ENCODE data around the gene CNOT2. TPM values are rescaled to one million over a fixed set of nuclear protein-coding genes. Genes with fewer than 3 reads are reported as not detected.
A peak's percentile ranks its signal among the peaks of the same experiment; 100 is the strongest.

CNOT2 gene
- total RNA-seq, 1 experiment from 2014 or later, result 73.7 TPM

GRCh38 chr12:70365648-70366518 lies 122.7 kb downstream of the CNOT2 start, which contains the start of gene KCNMB4:
KCNMB4 (plus strand) TSS chr12:70366290; CDS start chr12:70366735, 445 bp downstream.
- no peaks in the 10 kb centered on the region for H3F3A ChIP-seq (ENCODE audit: low read length, unreplicated experiment)
- POLR2A ChIA-PET (ENCODE audit: unreplicated experiment), result interaction anchor here (0.7 kb wide), 1 partner anchor 9 kb away, joined by 3 read pairs; no protein-coding TSS in a partner anchor
- no peaks in the 10 kb centered on the region for H3K9me3 ChIP-seq (ENCODE audit: low read length)
- TF ChIP-seq EZH2phosphoT487 (IDR thresholded peaks at IDR 0.05; ENCODE audit: borderline replicate concordance, low read length), result no peak
- no peak for TF ChIP-seq CTCF (conservative IDR thresholded peaks at IDR 0.05; ENCODE audit: low read depth, low read length)
- no peak for TF ChIP-seq EZH2 (IDR thresholded peaks at IDR 0.05; ENCODE audit: low read length, unreplicated experiment)
- no peaks in the 10 kb centered on the region for H3K36me3 ChIP-seq (ENCODE audit: low read depth, low read length)
- H3K9me2 ChIP-seq (replicated peaks; ENCODE audit: low read length), result no peaks in the 10 kb centered on the region
- H3K9ac ChIP-seq (ENCODE audit: low read length), result peak within 1 kb of the TSS; percentile 11; the same call in 1 of the 2 replicates
- no peak within 1 kb of the TSS for H3K27ac ChIP-seq (ENCODE audit: low read length)
- H3K79me2 ChIP-seq (ENCODE audit: low read length), result no peaks in the 10 kb centered on the region
- intact Hi-C loops (cut with micrococcal nuclease), result loop anchor here (5.0 to 10.0 kb wide), 4 partner anchors 124 to 461 kb away; partner anchors contain the start of gene CNOT2
- H2AFZ ChIP-seq (ENCODE audit: low read length), result peak within 1 kb of the TSS; percentile 86
- peaks cover 20% of the 10 kb centered on the region for H3K4me1 ChIP-seq (ENCODE audit: insufficient read depth, low read length)
- BruUV-seq (replicated peaks), result no TSS peak
- CTCF ChIA-PET, result no interaction called here
- H3K27me3 ChIP-seq (ENCODE audit: low read length), result no peaks in the 10 kb centered on the region
- H4K20me1 ChIP-seq (ENCODE audit: low read length), result no peaks in the 10 kb centered on the region
- H3K4me2 ChIP-seq (ENCODE audit: low read length), result peak within 1 kb of the TSS; percentile 90
- ATAC-seq (peak; percentile 76), DNase-seq (peak; percentile 74)
- H3K4me3 ChIP-seq (ENCODE audit: low read length), result peak within 1 kb of the TSS; percentile 79

- Histone ChIP-seq H3K9me3 (ENCODE audit: low read length) (no peaks in the 10 kb centered on the region), H3F3A (ENCODE audit: low read length, unreplicated experiment) (no peaks in the 10 kb centered on the region), H3K9ac (ENCODE audit: low read length) (no peak overlapping the region), H3K36me3 (ENCODE audit: low read depth, low read length) (no peaks in the 10 kb centered on the region), H3K9me2 (replicated peaks; ENCODE audit: low read length) (no peaks in the 10 kb centered on the region), H3K4me3 (ENCODE audit: low read length) (peak overlapping the region; percentile 79), H3K27ac (ENCODE audit: low read length) (no peak overlapping the region), H3K4me1 (ENCODE audit: insufficient read depth, low read length) (peaks cover 20% of the 10 kb centered on the region), H3K79me2 (ENCODE audit: low read length) (no peaks in the 10 kb centered on the region), H2AFZ (ENCODE audit: low read length) (peak overlapping the region; percentile 86), H4K20me1 (ENCODE audit: low read length) (no peaks in the 10 kb centered on the region), H3K27me3 (ENCODE audit: low read length) (no peaks in the 10 kb centered on the region), H3K4me2 (ENCODE audit: low read length) (peak overlapping the region; percentile 90)
- CTCF ChIA-PET, result interaction anchor here (0.7 kb wide), 1 partner anchor 39 kb away, joined by 9 read pairs; no protein-coding TSS in a partner anchor
- POLR2A ChIA-PET (ENCODE audit: unreplicated experiment), result no interaction called here
- TF ChIP-seq EZH2phosphoT487 (IDR thresholded peaks at IDR 0.05; ENCODE audit: borderline replicate concordance, low read length), result no peak
- TF ChIP-seq EZH2 (IDR thresholded peaks at IDR 0.05; ENCODE audit: low read length, unreplicated experiment), result no peak
- TF ChIP-seq CTCF (conservative IDR thresholded peaks at IDR 0.05; ENCODE audit: low read depth, low read length), result no peak
- DNase-seq, result peak; percentile 52
- intact Hi-C loops (cut with micrococcal nuclease), result loop anchor here (5.0 to 10.0 kb wide), 4 partner anchors 124 to 462 kb away; partner anchors contain the start of gene CNOT2
- BruUV-seq (replicated peaks), result no TSS peak
- peak; percentile 44 for ATAC-seq
These were observed 123.5 kb downstream of the CNOT2 start for GRCh38 chr12:70366581-70367257.
